SJSA1 (cell line): ENCODE measurements around the gene ITIH5. TPM values are rescaled to one million over a fixed set of nuclear protein-coding genes. Genes with fewer than 3 reads are reported as not detected.
A peak's percentile ranks its signal among the peaks of the same experiment; 100 is the strongest.

Experiments used
- DNase-seq, 2 experiments: peaks; one replicate each; pipeline ENCODE4 v3.0.0-alpha.2; 2015 to 2020; ENCODE audit warnings: low spot score in 2 of 2, low read depth in 1 of 2
- H3K27ac ChIP-seq: fragments of 250-450 bp; sonication (Bioruptor Pico); 2 replicates; pipeline ENCODE4 v1.5.1; 2020; ENCODE audit warnings: mild to moderate bottlenecking, moderate library complexity
- H3K27me3 ChIP-seq: fragments of 250-450 bp; sonication (Bioruptor Pico); replicated peaks from 2 replicates; pipeline ENCODE4 v1.5.1; 2020; ENCODE audit warnings: mild to moderate bottlenecking, moderate library complexity
- H3K36me3 ChIP-seq: fragments of 250-450 bp; sonication (Bioruptor Pico); 2 replicates; pipeline ENCODE4 v1.5.1; 2020; ENCODE audit warnings: mild to moderate bottlenecking
- H3K4me1 ChIP-seq: fragments of 250-450 bp; sonication (Bioruptor Pico); replicated peaks from 2 replicates; pipeline ENCODE4 v1.6.1; 2021; ENCODE audit warnings: mild to moderate bottlenecking
- H3K4me3 ChIP-seq: fragments of 250-450 bp; sonication (Bioruptor Pico); 2 replicates; pipeline ENCODE4 v1.5.1; 2020; ENCODE audit warnings: mild to moderate bottlenecking
- H3K9me3 ChIP-seq: fragments of 250-450 bp; sonication (Bioruptor Pico); replicated peaks from 2 replicates; pipeline ENCODE4 v1.5.1; 2020; ENCODE audit warnings: mild to moderate bottlenecking
- total RNA-seq: library from RNA; depleted of rRNA; stranded (reverse); fragments of >200 nt; shearing (Covaris generic); gene quantifications from 2 replicates; pipeline ENCODE4 v1.2.3, GENCODE V29; 2014

ITIH5 gene
- total RNA-seq, 1 experiment from 2014 or later, result 16.3 TPM

DNA sequence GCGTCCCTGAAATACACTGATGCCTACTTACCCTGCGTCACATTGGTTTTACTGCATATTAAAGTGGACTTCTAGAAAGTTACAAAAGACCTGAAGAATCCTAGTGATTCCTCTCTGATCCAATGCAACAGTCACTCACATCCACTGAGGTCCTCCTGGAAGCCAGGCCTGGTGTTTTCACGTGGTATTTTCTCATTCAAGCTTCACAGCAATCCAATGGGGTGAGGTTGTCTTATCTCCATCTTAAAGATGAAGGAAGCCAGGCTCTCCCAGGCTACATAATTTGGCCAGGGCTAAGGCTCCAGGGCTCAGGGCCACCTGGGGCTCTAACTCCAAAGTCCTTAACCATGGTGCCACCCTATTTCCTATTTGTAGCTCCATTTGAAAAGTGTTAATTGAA, 129.6 kb downstream of the ITIH5 start:
- DNase-seq, result no peak
- Histone ChIP-seq H3K4me1 (peaks cover 23% of the 10 kb centered on the region), H3K9me3 (no peaks in the 10 kb centered on the region), H3K4me3 (no peak overlapping the region), H3K27me3 (no peaks in the 10 kb centered on the region), H3K27ac (no peak overlapping the region), H3K36me3 (no peaks in the 10 kb centered on the region)

DNA sequence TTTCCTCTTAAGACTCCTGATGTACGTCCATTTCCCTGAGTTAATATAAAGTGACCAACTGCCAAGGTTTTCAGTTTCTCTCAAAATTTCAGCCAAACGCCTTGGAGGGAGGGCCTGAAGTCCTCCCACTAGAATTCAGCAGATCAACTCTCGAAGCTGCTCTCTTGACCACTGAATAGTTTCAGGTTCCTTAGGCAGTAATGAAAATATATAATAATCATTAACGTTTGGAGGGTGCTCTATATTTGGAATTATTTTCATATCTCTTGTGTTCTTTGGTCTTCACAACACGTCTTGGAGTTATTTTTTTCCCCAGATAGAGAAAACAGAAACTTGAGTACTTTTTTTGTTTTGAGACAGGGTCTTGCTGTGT, 132.3 kb downstream of the ITIH5 start:
- H3K36me3 ChIP-seq, result no peaks in the 10 kb centered on the region
- H3K27ac ChIP-seq, result no peak overlapping the region
- H3K4me3 ChIP-seq, result no peak overlapping the region
- no peaks in the 10 kb centered on the region for H3K4me1 ChIP-seq
- H3K9me3 ChIP-seq, result no peaks in the 10 kb centered on the region
- no peaks in the 10 kb centered on the region for H3K27me3 ChIP-seq
- DNase-seq, result no peak

DNA sequence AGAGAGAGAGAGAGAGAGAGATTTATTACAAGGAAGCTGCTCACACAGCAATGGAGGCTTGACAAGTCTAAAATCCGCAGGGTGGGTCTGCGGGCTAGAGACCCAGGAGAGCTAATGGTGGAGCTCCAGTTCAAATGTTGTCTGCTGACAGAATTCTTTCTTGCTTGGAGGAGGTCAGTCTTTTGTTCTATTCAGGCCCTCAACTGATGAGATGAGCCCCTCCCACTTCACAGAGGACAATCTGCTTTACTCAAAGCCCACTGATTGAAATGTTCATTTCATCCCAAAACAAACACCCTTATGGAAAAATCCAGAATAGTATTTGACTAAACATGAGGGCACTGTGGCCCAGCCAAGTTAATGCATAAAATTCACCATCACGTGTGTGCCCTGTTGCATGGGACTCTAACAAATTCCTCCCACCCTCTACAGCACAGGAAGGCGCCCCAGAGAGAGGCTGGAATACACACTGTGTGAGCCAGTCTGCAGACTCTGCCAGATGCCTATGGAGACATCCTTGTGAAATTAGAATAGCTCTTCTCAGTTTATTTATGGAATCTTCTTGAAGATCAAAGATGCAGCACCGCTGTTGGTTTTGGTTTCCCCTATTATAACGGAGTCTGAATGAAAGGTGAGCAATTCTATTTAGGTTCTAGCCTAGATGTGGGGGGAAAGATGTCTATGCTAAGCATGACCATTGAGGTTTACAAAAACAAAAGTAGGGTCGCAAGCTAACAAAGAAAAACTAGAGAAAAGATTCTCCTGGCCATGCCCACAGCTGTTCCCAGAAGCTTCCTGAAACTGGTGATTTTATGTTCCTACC, 132.9 kb downstream of the ITIH5 start:
- no peak for DNase-seq

DNA sequence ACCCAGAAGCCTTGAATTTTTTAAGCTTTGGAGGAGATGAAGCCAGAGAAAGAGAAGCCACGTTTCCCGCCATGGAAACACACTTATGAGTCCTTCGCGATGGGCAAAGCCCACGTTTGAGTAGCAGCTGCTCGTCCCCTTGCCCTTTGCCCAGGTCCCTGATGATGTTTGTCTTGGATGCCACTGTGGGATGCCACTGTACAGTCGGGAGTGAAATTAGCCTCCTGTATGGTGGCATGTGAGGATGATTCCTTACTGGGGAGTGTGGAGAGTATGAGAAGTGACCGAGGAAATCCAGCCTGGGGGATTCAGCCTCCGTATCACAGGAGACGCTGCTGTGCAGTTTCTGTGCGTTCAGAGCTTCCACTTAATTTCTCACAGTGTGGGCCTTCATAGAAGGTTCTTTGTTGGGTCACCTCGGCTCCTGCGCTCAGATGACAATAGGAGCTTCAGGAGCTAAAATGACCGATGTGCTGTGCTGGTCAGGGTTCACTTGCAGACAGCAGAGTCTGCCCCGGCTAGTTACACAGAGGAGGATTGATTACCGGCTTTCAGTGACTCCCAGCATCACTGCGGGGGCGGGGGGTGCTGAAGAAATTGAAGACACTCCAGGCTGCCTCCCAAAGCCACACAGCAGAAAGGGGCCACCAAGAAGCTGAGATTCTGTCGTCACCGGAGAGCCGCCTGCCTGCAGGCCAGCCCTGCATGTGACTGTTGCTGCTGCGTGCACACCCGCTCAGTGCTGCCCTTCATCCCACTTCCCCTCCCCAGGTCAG, 133.9 kb downstream of the ITIH5 start:
- no peak overlapping the region for H3K27ac ChIP-seq
- no peaks in the 10 kb centered on the region for H3K27me3 ChIP-seq
- H3K9me3 ChIP-seq, result no peaks in the 10 kb centered on the region
- H3K36me3 ChIP-seq, result no peaks in the 10 kb centered on the region
- DNase-seq, result no peak
- no peaks in the 10 kb centered on the region for H3K4me1 ChIP-seq
- no peak overlapping the region for H3K4me3 ChIP-seq

More for the DNA sequence above, 132.9 kb downstream of the ITIH5 start:
- Histone ChIP-seq H3K27me3 (no peaks in the 10 kb centered on the region), H3K4me1 (no peaks in the 10 kb centered on the region), H3K4me3 (no peak overlapping the region), H3K9me3 (no peaks in the 10 kb centered on the region), H3K27ac (no peak overlapping the region), H3K36me3 (no peaks in the 10 kb centered on the region)

DNA sequence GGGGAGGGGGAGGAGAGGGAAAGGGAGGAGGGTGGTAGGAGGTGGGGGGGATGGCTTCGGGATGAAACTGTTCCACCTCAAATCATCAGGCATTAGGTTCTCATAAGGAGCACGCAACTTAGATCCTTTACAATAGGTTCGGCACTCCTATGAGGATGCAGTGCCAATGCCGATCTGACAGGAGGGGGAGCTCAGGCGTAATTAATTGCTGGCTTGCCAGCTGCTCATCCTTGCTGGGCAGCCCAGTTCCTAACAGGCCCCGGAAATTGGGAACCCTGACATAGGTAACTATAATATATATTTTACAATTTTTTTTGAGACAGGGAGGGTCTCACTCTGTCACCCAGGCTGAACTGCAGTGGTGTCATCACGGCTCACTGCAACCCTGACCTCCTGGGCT, 137.1 kb downstream of the ITIH5 start:
- H3K27ac ChIP-seq, result no peak overlapping the region
- H3K9me3 ChIP-seq, result no peaks in the 10 kb centered on the region
- H3K4me1 ChIP-seq, result no peaks in the 10 kb centered on the region
- H3K27me3 ChIP-seq, result no peaks in the 10 kb centered on the region; the same call in none of the 2 replicates
- H3K4me3 ChIP-seq, result no peak overlapping the region
- DNase-seq, result peak in 1 of 2 experiments; percentile 39
- no peaks in the 10 kb centered on the region for H3K36me3 ChIP-seq

DNA sequence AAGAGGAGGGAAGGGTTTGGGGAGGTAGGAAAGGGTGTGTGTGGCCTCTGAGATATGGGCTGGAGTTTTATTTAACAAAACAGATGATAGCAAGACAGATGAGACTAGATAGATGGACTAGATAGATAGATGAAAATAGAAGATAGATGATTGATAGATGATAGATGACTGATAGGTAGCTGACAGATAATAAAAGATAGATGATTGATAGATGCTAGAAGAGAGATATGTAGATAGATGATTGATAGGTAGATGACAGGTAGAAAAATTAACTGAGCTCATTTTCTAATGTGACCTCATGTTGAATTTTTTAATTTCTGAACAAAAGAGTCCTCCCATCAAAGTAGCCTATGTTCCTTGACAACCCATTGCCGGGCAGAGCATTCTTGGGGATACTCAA, 139.3 kb downstream of the ITIH5 start:
- no peaks in the 10 kb centered on the region for H3K4me1 ChIP-seq
- H3K36me3 ChIP-seq, result no peaks in the 10 kb centered on the region
- H3K9me3 ChIP-seq, result no peaks in the 10 kb centered on the region
- H3K4me3 ChIP-seq, result no peak overlapping the region
- peaks cover 10% of the 10 kb centered on the region for H3K27me3 ChIP-seq
- no peak for DNase-seq
- H3K27ac ChIP-seq, result no peak overlapping the region

DNA sequence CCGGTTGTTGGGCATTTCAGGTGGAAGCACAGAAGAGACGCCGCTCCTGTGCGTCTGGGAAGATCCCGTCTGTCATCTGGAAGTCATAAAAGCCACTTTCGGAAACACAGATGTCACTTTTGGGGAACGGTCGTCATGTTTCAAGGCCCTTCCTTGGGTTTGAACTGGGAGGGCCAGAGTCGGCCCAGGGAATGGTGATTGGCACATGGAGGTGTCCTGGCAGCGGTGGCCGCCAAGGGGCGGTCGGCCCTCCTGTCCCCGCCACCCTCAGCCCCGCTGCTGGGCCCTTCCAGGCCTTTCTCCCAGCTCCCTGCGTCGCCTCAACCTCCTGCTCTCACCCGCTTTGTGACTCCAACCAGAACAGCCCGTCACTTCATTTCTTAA, 140.8 kb downstream of the ITIH5 start:
- peaks cover 13% of the 10 kb centered on the region for H3K27me3 ChIP-seq
- DNase-seq, result no peak
- H3K9me3 ChIP-seq, result no peaks in the 10 kb centered on the region
- no peaks in the 10 kb centered on the region for H3K36me3 ChIP-seq
- H3K27ac ChIP-seq, result no peak overlapping the region
- H3K4me1 ChIP-seq, result no peaks in the 10 kb centered on the region
- H3K4me3 ChIP-seq, result no peak overlapping the region

DNA sequence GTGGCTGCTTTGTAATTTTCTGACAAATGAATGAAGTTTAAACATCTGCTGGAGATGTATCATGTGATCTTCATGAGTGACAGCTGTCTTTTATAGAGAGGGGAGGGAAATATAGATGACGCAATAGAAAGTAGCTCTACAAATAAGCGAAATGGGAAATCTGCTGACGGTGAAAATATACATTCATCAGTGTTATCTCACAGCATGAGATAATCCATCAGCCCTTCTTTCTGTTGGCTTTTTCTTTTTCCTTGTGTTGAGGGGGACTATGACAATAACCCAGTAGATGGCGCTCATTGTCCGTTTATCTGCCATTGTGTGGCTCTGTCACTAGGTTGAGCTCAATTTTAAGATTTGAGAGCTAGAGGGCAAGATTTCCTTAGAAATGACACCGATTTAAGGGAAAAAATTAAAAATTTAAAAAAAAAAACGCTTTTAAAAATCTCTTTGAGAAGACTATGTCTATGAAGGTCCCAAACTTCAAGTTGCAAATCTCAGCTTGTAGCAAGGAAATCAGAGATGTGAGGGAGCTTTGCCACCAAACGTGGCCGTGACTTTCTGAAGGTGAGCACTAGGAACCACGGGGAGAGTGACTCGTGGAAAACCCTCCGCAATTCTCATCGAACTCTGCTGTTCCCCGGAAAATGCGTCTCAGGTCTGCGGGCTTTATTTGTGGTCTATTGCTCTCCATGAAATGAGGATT, 141.3 kb downstream of the ITIH5 start:
- no peaks in the 10 kb centered on the region for H3K4me1 ChIP-seq
- H3K9me3 ChIP-seq, result no peaks in the 10 kb centered on the region
- peak; percentile 63 to 74 for DNase-seq
- no peak overlapping the region for H3K4me3 ChIP-seq
- H3K27ac ChIP-seq, result no peak overlapping the region
- no peaks in the 10 kb centered on the region for H3K36me3 ChIP-seq
- H3K27me3 ChIP-seq, result peaks cover 13% of the 10 kb centered on the region

DNA sequence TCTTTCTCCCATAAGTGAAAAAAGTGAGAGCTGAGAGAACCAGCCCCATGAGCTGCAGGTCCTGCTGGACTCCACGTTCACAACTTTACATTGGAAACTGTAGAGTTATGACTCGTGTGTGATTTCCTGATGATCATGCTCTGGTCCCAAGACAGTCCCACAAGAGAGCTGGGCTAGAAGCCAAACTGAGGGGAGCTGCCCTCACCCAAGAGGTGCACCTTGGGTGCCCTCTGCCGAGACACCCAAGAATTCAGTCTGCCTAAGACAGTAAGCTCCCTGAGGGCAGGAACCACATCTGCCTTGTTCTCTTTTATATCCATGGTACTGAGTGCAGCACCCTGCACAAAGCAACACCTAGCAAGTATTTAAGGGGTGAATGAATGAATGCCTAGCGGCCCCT, 143.1 kb downstream of the ITIH5 start:
- peaks cover 13% of the 10 kb centered on the region for H3K27me3 ChIP-seq
- H3K9me3 ChIP-seq, result no peaks in the 10 kb centered on the region
- no peaks in the 10 kb centered on the region for H3K36me3 ChIP-seq
- H3K4me1 ChIP-seq, result no peaks in the 10 kb centered on the region
- H3K4me3 ChIP-seq, result no peak overlapping the region
- no peak for DNase-seq
- H3K27ac ChIP-seq, result no peak overlapping the region

DNA sequence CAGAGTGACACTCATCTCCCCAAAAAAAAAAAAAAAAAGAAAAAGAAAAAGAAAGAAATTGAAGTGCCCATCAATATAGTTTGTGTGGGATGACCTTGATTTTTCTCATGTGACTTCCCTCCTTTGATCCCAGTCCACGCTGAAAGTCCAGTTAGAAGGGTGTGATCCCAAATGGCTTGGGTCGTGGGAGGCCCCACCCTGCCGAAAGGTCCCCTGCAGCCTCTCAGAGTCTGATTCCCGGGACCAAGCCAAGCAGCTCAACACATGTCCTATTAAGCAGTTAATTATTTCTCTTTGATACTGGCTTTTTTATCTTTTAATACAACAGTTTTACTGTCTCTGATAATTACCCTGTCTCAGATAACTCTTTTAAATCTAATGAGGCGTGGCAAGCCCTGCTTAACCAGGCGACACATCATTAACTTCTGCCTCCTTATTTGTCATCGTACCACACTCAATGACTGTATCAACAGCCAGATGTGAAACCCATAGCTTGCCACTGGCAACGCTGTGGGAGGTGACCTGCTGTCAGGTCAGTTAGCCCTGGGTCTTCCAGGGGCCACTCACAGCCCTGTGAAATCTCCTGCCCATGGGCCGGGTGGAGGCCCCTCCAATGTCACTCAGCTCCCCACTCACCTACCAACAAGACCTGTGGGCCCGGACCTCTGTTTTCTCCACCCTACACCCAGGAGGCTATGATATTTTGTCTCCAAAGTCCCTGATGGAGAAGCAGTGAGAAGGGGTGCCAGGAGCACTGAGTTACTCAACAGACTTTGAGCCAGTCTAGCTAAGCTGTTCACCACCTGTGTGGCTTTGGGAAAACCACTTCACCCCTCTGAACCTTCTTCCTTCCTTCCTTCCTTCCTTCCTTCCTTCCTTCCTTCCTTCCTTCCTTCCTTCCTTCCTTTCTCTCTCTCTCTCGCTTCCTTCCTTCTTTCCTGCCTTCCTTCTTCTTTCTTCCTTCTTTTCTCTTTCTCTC, 146.0 kb downstream of the ITIH5 start:
- no peak overlapping the region for H3K4me3 ChIP-seq
- H3K36me3 ChIP-seq, result no peaks in the 10 kb centered on the region
- no peak for DNase-seq

DNA sequence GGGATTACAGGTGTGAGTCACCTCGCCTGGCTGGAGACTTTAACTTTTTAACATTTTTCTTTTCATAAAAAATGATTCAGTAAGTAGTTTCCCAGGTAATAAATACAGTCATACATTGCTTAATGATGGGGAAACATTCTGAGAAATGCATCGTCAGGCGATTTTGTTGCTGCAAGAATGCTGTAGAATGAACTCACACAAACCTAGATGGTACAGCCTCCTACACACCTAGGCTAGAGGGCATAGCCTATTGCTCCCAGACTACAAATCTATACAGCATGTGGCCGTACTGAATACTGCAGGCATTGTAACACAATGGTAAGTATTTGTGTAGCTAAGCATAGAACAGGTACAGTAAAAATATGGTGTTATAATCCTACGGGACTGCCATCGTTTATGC, 147.4 kb downstream of the ITIH5 start:
- peaks cover 15% of the 10 kb centered on the region; the same call in 1 of the 2 replicates for H3K27me3 ChIP-seq
- H3K27ac ChIP-seq, result no peak overlapping the region
- H3K9me3 ChIP-seq, result no peaks in the 10 kb centered on the region
- no peaks in the 10 kb centered on the region for H3K4me1 ChIP-seq
- H3K4me3 ChIP-seq, result no peak overlapping the region
- DNase-seq, result no peak
- no peaks in the 10 kb centered on the region for H3K36me3 ChIP-seq

More for the DNA sequence above, 146.0 kb downstream of the ITIH5 start:
- peaks cover 16% of the 10 kb centered on the region for H3K27me3 ChIP-seq
- H3K27ac ChIP-seq, result no peak overlapping the region
- no peaks in the 10 kb centered on the region for H3K9me3 ChIP-seq
- H3K4me1 ChIP-seq, result no peaks in the 10 kb centered on the region

DNA sequence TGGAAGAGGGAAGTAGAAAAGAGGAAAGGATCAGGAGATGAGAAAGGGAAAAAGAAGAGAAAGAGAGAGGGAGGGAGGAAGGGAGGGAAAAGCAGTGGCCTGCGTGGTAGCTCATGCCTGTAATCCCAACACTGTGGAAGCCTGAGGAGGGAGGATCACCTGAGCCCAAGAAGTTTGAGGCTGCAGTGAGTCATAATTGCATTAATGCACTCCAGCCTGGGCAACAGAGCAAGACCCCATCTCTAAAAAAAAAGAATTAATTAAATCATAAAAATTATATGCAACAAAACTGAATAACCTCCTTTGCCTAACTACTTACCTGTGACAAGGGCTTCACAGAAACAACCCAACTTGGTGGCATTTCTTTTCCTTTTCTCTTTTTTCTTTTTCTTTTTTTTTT, 148.1 kb downstream of the ITIH5 start:
- Histone ChIP-seq H3K4me3 (no peak overlapping the region), H3K9me3 (no peaks in the 10 kb centered on the region), H3K27me3 (peaks cover 10% of the 10 kb centered on the region; the same call in 1 of the 2 replicates), H3K4me1 (no peaks in the 10 kb centered on the region), H3K27ac (no peak overlapping the region), H3K36me3 (no peaks in the 10 kb centered on the region)
- DNase-seq, result no peak

DNA sequence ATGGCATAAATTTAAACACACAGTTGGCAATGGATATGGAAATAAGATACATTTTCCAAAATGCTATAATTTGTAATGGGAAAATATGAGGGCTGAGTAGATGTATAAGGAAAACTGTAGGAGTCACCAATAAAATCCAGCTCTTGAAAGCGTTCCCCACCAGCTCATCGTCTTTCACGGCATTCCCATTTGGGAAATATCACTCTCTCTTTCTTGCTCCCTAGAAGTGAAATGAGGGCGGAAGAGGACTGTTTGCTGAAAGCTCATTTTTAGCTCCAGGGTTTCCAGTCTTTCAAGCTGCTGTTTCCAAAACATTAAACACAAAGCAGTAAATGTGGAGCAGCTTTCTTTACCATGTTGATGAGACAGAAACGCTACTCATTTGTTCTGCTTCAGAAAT, 151.3 kb downstream of the ITIH5 start:
- no peak overlapping the region for H3K27ac ChIP-seq
- DNase-seq, result no peak
- H3K4me1 ChIP-seq, result no peaks in the 10 kb centered on the region
- no peak overlapping the region for H3K4me3 ChIP-seq
- no peaks in the 10 kb centered on the region for H3K9me3 ChIP-seq
- H3K27me3 ChIP-seq, result peaks cover 4% of the 10 kb centered on the region; the same call in 1 of the 2 replicates
- no peaks in the 10 kb centered on the region for H3K36me3 ChIP-seq
